Measurements from ENCODE around the gene ELK1.

Gene ELK1

DNA sequence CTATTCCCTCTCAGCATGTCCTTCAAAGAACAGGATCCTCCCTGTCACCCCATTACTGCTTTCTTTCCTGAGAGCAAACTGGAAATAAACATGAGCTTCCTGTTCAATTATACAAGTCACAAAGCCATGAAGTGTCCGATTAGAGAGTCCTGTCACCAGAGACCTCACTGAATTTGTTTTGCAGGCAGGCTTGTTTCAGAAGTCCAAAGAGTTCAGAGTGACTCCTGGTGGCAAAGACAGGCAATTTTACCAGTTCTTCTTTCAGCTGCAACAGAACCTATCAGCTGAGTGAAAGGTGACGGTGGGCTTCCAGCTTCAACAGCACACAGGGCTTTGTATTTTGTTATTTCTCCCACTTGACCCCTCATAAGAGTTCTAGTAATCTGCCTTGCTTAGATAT lies 6.4 kb downstream of the ELK1 start:
- Histone ChIP-seq H3K36me3 (ENCODE audit: control insufficient read depth in 2 of 2, insufficient read depth in 1 of 2, low read length in 2 of 2) (peaks cover 17 to 71% of the 10 kb centered on the region in 2 experiments), H3K9me3 (ENCODE audit: control insufficient read depth, insufficient read depth, low read depth, low read length) (peaks cover 4% of the 10 kb centered on the region; the same call in 1 of the 2 replicates), H3K4me1 (ENCODE audit: control insufficient read depth, insufficient read depth, low read length) (peaks cover 6% of the 10 kb centered on the region), H3K27ac (ENCODE audit: extremely low read depth, low read depth, low read length) (no peak overlapping the region), H3K4me3 (ENCODE audit: low read depth, low read length) (no peak overlapping the region)
- TF ChIP-seq ZNF221 (tag by site-specific recombination; IDR thresholded peaks at IDR 0.05; ENCODE audit: borderline replicate concordance) (no peak), ZBTB21 (tag by site-specific recombination; IDR thresholded peaks at IDR 0.05) (no peak)
- CTCF ChIA-PET, result interaction anchor here (0.6 to 1.7 kb wide), 14 partner anchors 8 to 259 kb away, joined by 3 to 9 read pairs (median 4); partner anchors contain the start of gene TIMP1
- POLR2A ChIA-PET, result no interaction called here

- ChIA-PET CTCF (no interaction called here), POLR2A (no interaction called here)
- no peak for TF ChIP-seq GFI1B (tag by site-specific recombination; IDR thresholded peaks at IDR 0.05)
- TF ChIP-seq ZBTB48 (tag by site-specific recombination; IDR thresholded peaks at IDR 0.05), result no peak
- no peak for TF ChIP-seq TSHZ1 (tag by site-specific recombination; IDR thresholded peaks at IDR 0.05; ENCODE audit: borderline replicate concordance)
- TF ChIP-seq ZNF571 (tag by site-specific recombination; IDR thresholded peaks at IDR 0.05), result no peak
- no peak for TF ChIP-seq BCL11B (tag by site-specific recombination; IDR thresholded peaks at IDR 0.05; ENCODE audit: low read depth)
- TF ChIP-seq, protein P1, sequence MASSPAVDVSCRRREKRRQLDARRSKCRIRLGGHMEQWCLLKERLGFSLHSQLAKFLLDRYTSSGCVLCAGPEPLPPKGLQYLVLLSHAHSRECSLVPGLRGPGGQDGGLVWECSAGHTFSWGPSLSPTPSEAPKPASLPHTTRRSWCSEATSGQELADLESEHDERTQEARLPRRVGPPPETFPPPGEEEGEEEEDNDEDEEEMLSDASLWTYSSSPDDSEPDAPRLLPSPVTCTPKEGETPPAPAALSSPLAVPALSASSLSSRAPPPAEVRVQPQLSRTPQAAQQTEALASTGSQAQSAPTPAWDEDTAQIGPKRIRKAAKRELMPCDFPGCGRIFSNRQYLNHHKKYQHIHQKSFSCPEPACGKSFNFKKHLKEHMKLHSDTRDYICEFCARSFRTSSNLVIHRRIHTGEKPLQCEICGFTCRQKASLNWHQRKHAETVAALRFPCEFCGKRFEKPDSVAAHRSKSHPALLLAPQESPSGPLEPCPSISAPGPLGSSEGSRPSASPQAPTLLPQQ (tag by site-specific recombination; IDR thresholded peaks at IDR 0.05), result no peak
- TF ChIP-seq, protein P2, sequence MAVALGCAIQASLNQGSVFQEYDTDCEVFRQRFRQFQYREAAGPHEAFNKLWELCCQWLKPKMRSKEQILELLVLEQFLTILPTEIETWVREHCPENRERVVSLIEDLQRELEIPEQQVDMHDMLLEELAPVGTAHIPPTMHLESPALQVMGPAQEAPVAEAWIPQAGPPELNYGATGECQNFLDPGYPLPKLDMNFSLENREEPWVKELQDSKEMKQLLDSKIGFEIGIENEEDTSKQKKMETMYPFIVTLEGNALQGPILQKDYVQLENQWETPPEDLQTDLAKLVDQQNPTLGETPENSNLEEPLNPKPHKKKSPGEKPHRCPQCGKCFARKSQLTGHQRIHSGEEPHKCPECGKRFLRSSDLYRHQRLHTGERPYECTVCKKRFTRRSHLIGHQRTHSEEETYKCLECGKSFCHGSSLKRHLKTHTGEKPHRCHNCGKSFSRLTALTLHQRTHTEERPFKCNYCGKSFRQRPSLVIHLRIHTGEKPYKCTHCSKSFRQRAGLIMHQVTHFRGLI (tag by site-specific recombination; IDR thresholded peaks at IDR 0.05), result no peak
- no peak for TF ChIP-seq CTCF (tag by site-specific recombination; IDR thresholded peaks at IDR 0.05)
- TF ChIP-seq ZNF677 (tag by site-specific recombination; IDR thresholded peaks at IDR 0.05), result no peak
- no peak for TF ChIP-seq ZNF335 (tag by site-specific recombination; conservative IDR thresholded peaks at IDR 0.05)
- TF ChIP-seq ZNF585B (tag by site-specific recombination; IDR thresholded peaks at IDR 0.05), result no peak
- TF ChIP-seq ZSCAN30 (tag by site-specific recombination; IDR thresholded peaks at IDR 0.05), result no peak
- TF ChIP-seq ZNF155 (tag by site-specific recombination; IDR thresholded peaks at IDR 0.05), result no peak
- TF ChIP-seq SETDB1 (IDR thresholded peaks at IDR 0.05; ENCODE audit: insufficient read length, low read length), result no peak
- TF ChIP-seq ZNF311 (tag by site-specific recombination; IDR thresholded peaks at IDR 0.05; ENCODE audit: borderline replicate concordance), result no peak
- no peak for TF ChIP-seq ZNF529 (tag by site-specific recombination; IDR thresholded peaks at IDR 0.05; ENCODE audit: insufficient replicate concordance)
- TF ChIP-seq TCF7L2 (IDR thresholded peaks at IDR 0.05; ENCODE audit: borderline replicate concordance, low read depth, low read length), result no peak
- no peak for TF ChIP-seq ZNF558 (tag by site-specific recombination; IDR thresholded peaks at IDR 0.05)
- TF ChIP-seq KLF1 (tag by site-specific recombination; IDR thresholded peaks at IDR 0.05), result no peak
- H3K27ac ChIP-seq (ENCODE audit: extremely low read depth, low read depth, low read length), result no peak overlapping the region
- no peaks in the 10 kb centered on the region for H3K4me1 ChIP-seq (ENCODE audit: control insufficient read depth, insufficient read depth, low read length)
- H3K9me3 ChIP-seq (ENCODE audit: control insufficient read depth, insufficient read depth, low read depth, low read length), result peaks cover 4% of the 10 kb centered on the region; the same call in 1 of the 2 replicates
- H3K4me3 ChIP-seq (ENCODE audit: low read depth, low read length), result no peak overlapping the region
- H3K36me3 ChIP-seq (ENCODE audit: control insufficient read depth in 2 of 2, insufficient read depth in 1 of 2, low read length in 2 of 2), result peaks cover 17 to 86% of the 10 kb centered on the region in 2 experiments
Measured at GRCh38 chrX:47638816-47639215, 11.5 kb downstream of the ELK1 start.
